PC-3 (cell line): ENCODE results near the gene CSNK1G2.

Source experiments
- CTCF ChIP-seq: fragments of 300-600 bp; sonication (generic); conservative IDR thresholded peaks from 2 replicates; pipeline ENCODE4 v1.5.1; 2017; ENCODE audit warnings: antibody characterized with exemption, low read depth, mild to moderate bottlenecking, low read length
- EZH2 ChIP-seq: fragments of 300-600 bp; sonication (generic); IDR thresholded peaks from one replicate; pipeline ENCODE4 v1.6.1; 2017; ENCODE audit warnings: antibody characterized with exemption, mild to moderate bottlenecking, low read length; ENCODE audit not compliant: unreplicated experiment

GRCh38 chr19:1942934-1943555 lies 2.1 kb downstream of the CSNK1G2 start:
- TF ChIP-seq CTCF (no peak), EZH2 (no peak)
